WTC11 (cell line): ENCODE measurements around the gene NFAM1. TPM values are rescaled to one million over a fixed set of nuclear protein-coding genes. Genes with fewer than 3 reads are reported as not detected.
A peak's percentile ranks its signal among the peaks of the same experiment; 100 is the strongest.

Experiments
- ATAC-seq: fragments of 200-7000 bp; cut with Tn5 transposase; 2 replicates; pipeline ENCODE4 v1.10.0; 2021; ENCODE audit warnings: mild to moderate bottlenecking, moderate library complexity
- CTCF ChIA-PET: fragments of 300-600 bp; sonication (Branson Sonifier 250); formaldehyde crosslinking; loops from one replicate; lab custom pipeline; 2021; ENCODE audit warnings: antibody characterized with exemption; lab: Charles Lee
- POLR2A ChIA-PET: fragments of 350-600 bp; sonication (Branson Sonifier 250); formaldehyde crosslinking; loops from one replicate; lab custom pipeline; 2021; ENCODE audit warnings: antibody characterized with exemption; lab: Charles Lee
- DNase-seq: peaks from one replicate; pipeline ENCODE4 v3.0.0; 2021; ENCODE audit warnings: low spot score
- H3K27ac Mint-ChIP-seq: 2 replicates; pipeline ENCODE4 v1.8.0; 2021; ENCODE audit warnings: mixed read lengths
- H3K27me3 Mint-ChIP-seq: 2 replicates; pipeline ENCODE4 v1.8.0; 2021; ENCODE audit warnings: low read depth, mild to moderate bottlenecking, moderate library complexity, mixed read lengths
- H3K36me3 Mint-ChIP-seq: 2 replicates; pipeline ENCODE4 v1.8.0; 2021; ENCODE audit warnings: mixed read lengths
- H3K4me1 Mint-ChIP-seq: 2 replicates; pipeline ENCODE4 v1.8.0; 2022; ENCODE audit warnings: mixed read lengths
- H3K4me3 Mint-ChIP-seq: 2 replicates; pipeline ENCODE4 v1.8.0; 2021; ENCODE audit warnings: mild to moderate bottlenecking, moderate library complexity, mixed read lengths
- H3K9me3 Mint-ChIP-seq: 2 replicates; pipeline ENCODE4 v1.8.0; 2021; ENCODE audit warnings: mixed read lengths
- ATF2 ChIP-seq: sonication (generic); formaldehyde crosslinking; IDR thresholded peaks from 2 replicates; pipeline ENCODE4 v1.8.1; 2022; ENCODE audit warnings: low read depth, missing genetic modification reagents, borderline replicate concordance
- FOXJ3 ChIP-seq: sonication (generic); formaldehyde crosslinking; IDR thresholded peaks from 2 replicates; pipeline ENCODE4 v1.9.0; 2021; ENCODE audit warnings: missing genetic modification reagents, mild to moderate bottlenecking, borderline replicate concordance
- HMGA2 ChIP-seq: fragments of 250-450 bp; sonication (Bioruptor Pico); IDR thresholded peaks from 2 replicates; pipeline ENCODE4 v1.4.0; 2021; ENCODE audit warnings: mild to moderate bottlenecking, moderate library complexity
- IRF1 ChIP-seq: sonication (generic); formaldehyde crosslinking; IDR thresholded peaks from 2 replicates; pipeline ENCODE4 v1.8.0; 2023; ENCODE audit warnings: missing genetic modification reagents
- IRF2 ChIP-seq: sonication (generic); formaldehyde crosslinking; IDR thresholded peaks from 2 replicates; pipeline ENCODE4 v1.8.0; 2022; ENCODE audit warnings: low read depth, missing genetic modification reagents, borderline replicate concordance
- JAZF1 ChIP-seq: fragments of 250-450 bp; sonication (Bioruptor Pico); IDR thresholded peaks from 2 replicates; pipeline ENCODE4 v1.9.0; 2021; ENCODE audit warnings: moderate library complexity, mild to moderate bottlenecking, inconsistent platforms
- MXD4 ChIP-seq: fragments of 250-450 bp; sonication (Bioruptor Pico); IDR thresholded peaks from 2 replicates; pipeline ENCODE4 v1.8.0; 2021; ENCODE audit warnings: mild to moderate bottlenecking, moderate library complexity, borderline replicate concordance
- NFYB ChIP-seq: sonication (generic); formaldehyde crosslinking; conservative IDR thresholded peaks from 2 replicates; pipeline ENCODE4 v1.8.0; 2022; ENCODE audit warnings: low read depth, missing genetic modification reagents
- NR2C2 ChIP-seq: sonication (generic); formaldehyde crosslinking; IDR thresholded peaks from 2 replicates; pipeline ENCODE4 v1.8.0; 2022; ENCODE audit warnings: mild to moderate bottlenecking, missing genetic modification reagents
- OVOL2 ChIP-seq: fragments of 250-450 bp; sonication (Bioruptor Pico); IDR thresholded peaks from 2 replicates; pipeline ENCODE4 v1.9.0; 2021; ENCODE audit warnings: mild to moderate bottlenecking, borderline replicate concordance
- TEAD1 ChIP-seq: sonication (generic); formaldehyde crosslinking; IDR thresholded peaks from 2 replicates; pipeline ENCODE4 v1.8.0; 2022; ENCODE audit warnings: mild to moderate bottlenecking, missing genetic modification reagents
- ZNF263 ChIP-seq: sonication (generic); formaldehyde crosslinking; IDR thresholded peaks from 2 replicates; pipeline ENCODE4 v1.8.1; 2022; ENCODE audit warnings: low read depth, mild to moderate bottlenecking, moderate library complexity, missing genetic modification reagents
- ZNF317 ChIP-seq: sonication (generic); formaldehyde crosslinking; IDR thresholded peaks from 2 replicates; pipeline ENCODE4 v1.8.1; 2023; ENCODE audit warnings: low read depth, mild to moderate bottlenecking, moderate library complexity, missing genetic modification reagents, borderline replicate concordance
- ZNF416 ChIP-seq: fragments of 250-450 bp; sonication (Bioruptor Pico); IDR thresholded peaks from 2 replicates; pipeline ENCODE4 v1.9.0; 2021; ENCODE audit warnings: mild to moderate bottlenecking, inconsistent platforms
- ZNF671 ChIP-seq: fragments of 250-450 bp; sonication (Bioruptor Pico); IDR thresholded peaks from 2 replicates; pipeline ENCODE4 v1.8.0; 2021; ENCODE audit warnings: mild to moderate bottlenecking
- total RNA-seq: library from RNA; stranded (reverse); gene quantifications from 3 replicates; pipeline ENCODE4 v1.2.3, GENCODE V29; 2021
- TF ChIP-seq, protein P1 (sequence below): fragments of 250-450 bp; sonication (Bioruptor Pico); IDR thresholded peaks from 2 replicates; pipeline ENCODE4 v1.9.0; 2021; ENCODE audit warnings: mild to moderate bottlenecking
- TF ChIP-seq, protein P2 (sequence below): sonication (generic); formaldehyde crosslinking; IDR thresholded peaks from 2 replicates; pipeline ENCODE4 v1.8.1; 2023; ENCODE audit warnings: mild to moderate bottlenecking, missing genetic modification reagents, moderate library complexity
- TF ChIP-seq, protein P3 (sequence below): sonication (generic); formaldehyde crosslinking; IDR thresholded peaks from 2 replicates; pipeline ENCODE4 v1.8.1; 2023; ENCODE audit warnings: mild to moderate bottlenecking, missing genetic modification reagents
- TF ChIP-seq, protein P4 (sequence below): fragments of 250-450 bp; sonication (Bioruptor Pico); IDR thresholded peaks from 2 replicates; pipeline ENCODE4 v1.9.0; 2021; ENCODE audit warnings: moderate library complexity, mild to moderate bottlenecking, inconsistent platforms, borderline replicate concordance
- TF ChIP-seq, protein P5 (sequence below): sonication (generic); formaldehyde crosslinking; IDR thresholded peaks from 2 replicates; pipeline ENCODE4 v1.8.1; 2022; ENCODE audit warnings: low read depth, mild to moderate bottlenecking, moderate library complexity, missing genetic modification reagents, borderline replicate concordance
- TF ChIP-seq, protein P6 (sequence below): sonication (generic); formaldehyde crosslinking; IDR thresholded peaks from 2 replicates; pipeline ENCODE4 v1.8.1; 2022; ENCODE audit warnings: missing genetic modification reagents, borderline replicate concordance

The NFAM1 gene
- total RNA-seq, 1 experiment from 2014 or later = 1.6 TPM

DNA sequence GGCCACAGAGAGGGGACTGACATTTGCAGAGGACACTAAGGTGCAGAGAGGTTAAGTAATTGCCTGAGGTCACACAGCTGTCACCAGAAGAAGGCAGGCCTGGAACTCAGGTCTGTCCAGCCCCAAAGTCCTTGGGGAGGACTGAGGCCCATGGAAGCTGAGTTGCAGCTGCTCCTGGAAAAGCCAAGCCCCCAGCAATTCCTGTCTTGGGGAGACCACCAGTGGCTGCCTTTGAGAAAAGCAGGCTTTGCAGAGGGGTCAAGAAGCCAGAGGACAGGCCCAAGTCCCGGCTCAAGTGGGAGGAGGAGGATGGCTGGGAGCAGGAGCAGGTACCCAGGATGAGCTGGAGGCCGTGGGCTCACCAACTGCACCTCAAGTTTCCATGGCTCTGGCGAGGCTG is 3.4 kb downstream of the NFAM1 start:
- Mint-ChIP-seq H3K27me3 (peaks cover 14% of the 10 kb centered on the region), H3K36me3 (no peaks in the 10 kb centered on the region), H3K27ac (no peak overlapping the region), H3K9me3 (no peaks in the 10 kb centered on the region), H3K4me3 (no peak overlapping the region), H3K4me1 (peaks cover 42% of the 10 kb centered on the region)
- ChIA-PET CTCF (interaction anchor here (1.9 kb wide), 1 partner anchor 16 kb away, joined by 6 read pairs; no protein-coding TSS in a partner anchor), POLR2A (no interaction called here)
- TF ChIP-seq OVOL2 (CRISPR knock-in tag) = no peak
- TF ChIP-seq NR2C2 (CRISPR knock-in tag) = no peak
- no peak for TF ChIP-seq FOXJ3 (CRISPR knock-in tag)
- no peak for TF ChIP-seq ZNF263 (CRISPR knock-in tag)
- TF ChIP-seq, protein P1, sequence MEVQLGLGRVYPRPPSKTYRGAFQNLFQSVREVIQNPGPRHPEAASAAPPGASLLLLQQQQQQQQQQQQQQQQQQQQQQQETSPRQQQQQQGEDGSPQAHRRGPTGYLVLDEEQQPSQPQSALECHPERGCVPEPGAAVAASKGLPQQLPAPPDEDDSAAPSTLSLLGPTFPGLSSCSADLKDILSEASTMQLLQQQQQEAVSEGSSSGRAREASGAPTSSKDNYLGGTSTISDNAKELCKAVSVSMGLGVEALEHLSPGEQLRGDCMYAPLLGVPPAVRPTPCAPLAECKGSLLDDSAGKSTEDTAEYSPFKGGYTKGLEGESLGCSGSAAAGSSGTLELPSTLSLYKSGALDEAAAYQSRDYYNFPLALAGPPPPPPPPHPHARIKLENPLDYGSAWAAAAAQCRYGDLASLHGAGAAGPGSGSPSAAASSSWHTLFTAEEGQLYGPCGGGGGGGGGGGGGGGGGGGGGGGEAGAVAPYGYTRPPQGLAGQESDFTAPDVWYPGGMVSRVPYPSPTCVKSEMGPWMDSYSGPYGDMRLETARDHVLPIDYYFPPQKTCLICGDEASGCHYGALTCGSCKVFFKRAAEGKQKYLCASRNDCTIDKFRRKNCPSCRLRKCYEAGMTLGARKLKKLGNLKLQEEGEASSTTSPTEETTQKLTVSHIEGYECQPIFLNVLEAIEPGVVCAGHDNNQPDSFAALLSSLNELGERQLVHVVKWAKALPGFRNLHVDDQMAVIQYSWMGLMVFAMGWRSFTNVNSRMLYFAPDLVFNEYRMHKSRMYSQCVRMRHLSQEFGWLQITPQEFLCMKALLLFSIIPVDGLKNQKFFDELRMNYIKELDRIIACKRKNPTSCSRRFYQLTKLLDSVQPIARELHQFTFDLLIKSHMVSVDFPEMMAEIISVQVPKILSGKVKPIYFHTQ = no peak
- no peak for TF ChIP-seq ZNF317 (CRISPR knock-in tag)
- no peak for TF ChIP-seq TEAD1
- TF ChIP-seq ZNF671 = no peak
- TF ChIP-seq HMGA2 = no peak
- TF ChIP-seq JAZF1 = no peak
- TF ChIP-seq, protein P2, sequence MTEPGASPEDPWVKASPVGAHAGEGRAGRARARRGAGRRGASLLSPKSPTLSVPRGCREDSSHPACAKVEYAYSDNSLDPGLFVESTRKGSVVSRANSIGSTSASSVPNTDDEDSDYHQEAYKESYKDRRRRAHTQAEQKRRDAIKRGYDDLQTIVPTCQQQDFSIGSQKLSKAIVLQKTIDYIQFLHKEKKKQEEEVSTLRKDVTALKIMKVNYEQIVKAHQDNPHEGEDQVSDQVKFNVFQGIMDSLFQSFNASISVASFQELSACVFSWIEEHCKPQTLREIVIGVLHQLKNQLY (CRISPR knock-in tag) = no peak
- TF ChIP-seq NFYB (CRISPR knock-in tag) = no peak
- TF ChIP-seq, protein P3, sequence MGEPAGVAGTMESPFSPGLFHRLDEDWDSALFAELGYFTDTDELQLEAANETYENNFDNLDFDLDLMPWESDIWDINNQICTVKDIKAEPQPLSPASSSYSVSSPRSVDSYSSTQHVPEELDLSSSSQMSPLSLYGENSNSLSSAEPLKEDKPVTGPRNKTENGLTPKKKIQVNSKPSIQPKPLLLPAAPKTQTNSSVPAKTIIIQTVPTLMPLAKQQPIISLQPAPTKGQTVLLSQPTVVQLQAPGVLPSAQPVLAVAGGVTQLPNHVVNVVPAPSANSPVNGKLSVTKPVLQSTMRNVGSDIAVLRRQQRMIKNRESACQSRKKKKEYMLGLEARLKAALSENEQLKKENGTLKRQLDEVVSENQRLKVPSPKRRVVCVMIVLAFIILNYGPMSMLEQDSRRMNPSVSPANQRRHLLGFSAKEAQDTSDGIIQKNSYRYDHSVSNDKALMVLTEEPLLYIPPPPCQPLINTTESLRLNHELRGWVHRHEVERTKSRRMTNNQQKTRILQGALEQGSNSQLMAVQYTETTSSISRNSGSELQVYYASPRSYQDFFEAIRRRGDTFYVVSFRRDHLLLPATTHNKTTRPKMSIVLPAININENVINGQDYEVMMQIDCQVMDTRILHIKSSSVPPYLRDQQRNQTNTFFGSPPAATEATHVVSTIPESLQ = no peak
- no peak for ATAC-seq
- DNase-seq = no peak

GRCh38 chr22:42428025-42428424 is 4.2 kb downstream of the NFAM1 start:
- H3K27me3 Mint-ChIP-seq = peaks cover 11% of the 10 kb centered on the region
- no peaks in the 10 kb centered on the region for H3K9me3 Mint-ChIP-seq
- ATAC-seq (0 out of 2 replicates have a peak, but pooled peaks have one; percentile 23), DNase-seq (no peak)
- ChIA-PET POLR2A (no interaction called here), CTCF (interaction anchor here (1.9 kb wide), 1 partner anchor 16 kb away, joined by 6 read pairs; no protein-coding TSS in a partner anchor)
- H3K4me3 Mint-ChIP-seq = no peak overlapping the region
- H3K36me3 Mint-ChIP-seq = no peaks in the 10 kb centered on the region
- no peak overlapping the region for H3K27ac Mint-ChIP-seq
- H3K4me1 Mint-ChIP-seq = peaks cover 38% of the 10 kb centered on the region
- TF ChIP-seq, protein P3 = no peak
- TF ChIP-seq ZNF416 (CRISPR knock-in tag) = no peak
- TF ChIP-seq, protein P4, sequence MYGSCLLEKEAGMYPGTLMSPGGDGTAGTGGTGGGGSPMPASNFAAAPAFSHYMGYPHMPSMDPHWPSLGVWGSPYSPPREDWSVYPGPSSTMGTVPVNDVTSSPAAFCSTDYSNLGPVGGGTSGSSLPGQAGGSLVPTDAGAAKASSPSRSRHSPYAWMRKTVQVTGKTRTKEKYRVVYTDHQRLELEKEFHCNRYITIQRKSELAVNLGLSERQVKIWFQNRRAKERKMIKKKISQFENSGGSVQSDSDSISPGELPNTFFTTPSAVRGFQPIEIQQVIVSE (CRISPR knock-in tag) = no peak
- no peak for TF ChIP-seq ATF2 (CRISPR knock-in tag)
- no peak for TF ChIP-seq MXD4 (CRISPR knock-in tag)
- TF ChIP-seq NR2C2 (CRISPR knock-in tag) = no peak
- TF ChIP-seq, protein P5, sequence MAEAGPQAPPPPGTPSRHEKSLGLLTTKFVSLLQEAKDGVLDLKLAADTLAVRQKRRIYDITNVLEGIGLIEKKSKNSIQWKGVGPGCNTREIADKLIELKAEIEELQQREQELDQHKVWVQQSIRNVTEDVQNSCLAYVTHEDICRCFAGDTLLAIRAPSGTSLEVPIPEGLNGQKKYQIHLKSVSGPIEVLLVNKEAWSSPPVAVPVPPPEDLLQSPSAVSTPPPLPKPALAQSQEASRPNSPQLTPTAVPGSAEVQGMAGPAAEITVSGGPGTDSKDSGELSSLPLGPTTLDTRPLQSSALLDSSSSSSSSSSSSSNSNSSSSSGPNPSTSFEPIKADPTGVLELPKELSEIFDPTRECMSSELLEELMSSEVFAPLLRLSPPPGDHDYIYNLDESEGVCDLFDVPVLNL (CRISPR knock-in tag) = no peak
- TF ChIP-seq, protein P6, sequence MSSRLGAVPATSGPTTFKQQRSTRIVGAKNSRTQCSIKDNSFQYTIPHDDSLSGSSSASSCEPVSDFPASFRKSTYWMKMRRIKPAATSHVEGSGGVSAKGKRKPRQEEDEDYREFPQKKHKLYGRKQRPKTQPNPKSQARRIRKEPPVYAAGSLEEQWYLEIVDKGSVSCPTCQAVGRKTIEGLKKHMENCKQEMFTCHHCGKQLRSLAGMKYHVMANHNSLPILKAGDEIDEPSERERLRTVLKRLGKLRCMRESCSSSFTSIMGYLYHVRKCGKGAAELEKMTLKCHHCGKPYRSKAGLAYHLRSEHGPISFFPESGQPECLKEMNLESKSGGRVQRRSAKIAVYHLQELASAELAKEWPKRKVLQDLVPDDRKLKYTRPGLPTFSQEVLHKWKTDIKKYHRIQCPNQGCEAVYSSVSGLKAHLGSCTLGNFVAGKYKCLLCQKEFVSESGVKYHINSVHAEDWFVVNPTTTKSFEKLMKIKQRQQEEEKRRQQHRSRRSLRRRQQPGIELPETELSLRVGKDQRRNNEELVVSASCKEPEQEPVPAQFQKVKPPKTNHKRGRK (CRISPR knock-in tag) = no peak
- TF ChIP-seq IRF2 = no peak
- no peak for TF ChIP-seq IRF1
